Measurements from ENCODE around the gene BMPR1B. TPM values are rescaled to one million over a fixed set of nuclear protein-coding genes. Genes with fewer than 3 reads are reported as not detected.

Gene BMPR1B
- total RNA-seq, 4 donors from 2014 or later: 10.5 to 40.9 (median 20.3) TPM

DNA sequence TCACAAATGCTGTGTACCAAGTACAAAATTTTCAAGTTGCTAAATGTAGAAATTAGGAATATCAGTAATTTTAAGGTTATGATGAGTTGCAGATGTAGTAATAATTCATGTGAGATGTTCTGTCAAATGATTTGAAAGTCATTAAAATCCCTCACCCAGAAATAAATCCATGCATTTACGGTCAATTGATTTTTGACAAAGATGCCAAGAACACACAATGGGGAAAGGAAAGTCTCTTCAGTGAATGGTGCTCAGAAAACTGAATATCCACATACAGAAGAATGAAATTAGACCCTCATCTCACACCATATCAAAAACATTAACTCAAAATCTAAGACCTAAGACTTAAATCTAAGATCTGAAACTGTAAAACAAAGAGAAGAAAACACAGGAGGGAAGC, 12.9 kb upstream of the BMPR1B start:
- Histone ChIP-seq H3K4me1 (no peaks in the 10 kb centered on the region), H3K9me3 (no peaks in the 10 kb centered on the region), H3K27ac (no peak overlapping the region), H3K27me3 (no peaks in the 10 kb centered on the region), H3K4me3 (no peak overlapping the region), H3K36me3 (no peaks in the 10 kb centered on the region)
- TF ChIP-seq POLR2AphosphoS5 (IDR thresholded peaks at IDR 0.05) (no peak), EP300 (IDR thresholded peaks at IDR 0.05) (no peak)
- no peak for ATAC-seq
- 77 to 92% methylated on average over 1 of the region's 1 CpG for WGBS, 2 donors (ENCODE audit: low coverage in 1 of 2)

- Histone ChIP-seq H3K4me3 (no peak overlapping the region), H3K4me1 (no peaks in the 10 kb centered on the region), H3K36me3 (no peaks in the 10 kb centered on the region), H3K9me3 (no peaks in the 10 kb centered on the region), H3K27me3 (no peaks in the 10 kb centered on the region), H3K27ac (no peak overlapping the region)
- no peak for ATAC-seq
- 89 to 93% methylated on average over 2 to 3 of the region's 3 CpGs for WGBS, 2 donors (ENCODE audit: low coverage in 1 of 2)
- TF ChIP-seq POLR2AphosphoS5 (IDR thresholded peaks at IDR 0.05) (no peak), POLR2A (IDR thresholded peaks at IDR 0.05) (no peak), CTCF (IDR thresholded peaks at IDR 0.05) (no peak), EP300 (IDR thresholded peaks at IDR 0.05) (no peak)
These were observed 11.0 kb upstream of the BMPR1B start for GRCh38 chr4:94746746-94747145.

- no peak for TF ChIP-seq POLR2AphosphoS5 (IDR thresholded peaks at IDR 0.05)
- TF ChIP-seq POLR2A (IDR thresholded peaks at IDR 0.05): no peak
- TF ChIP-seq CTCF (IDR thresholded peaks at IDR 0.05): no peak
- no peak for TF ChIP-seq EP300 (IDR thresholded peaks at IDR 0.05)
- H3K9me3 ChIP-seq: no peaks in the 10 kb centered on the region
- peak overlapping the region; percentile 52 to 74 for H3K4me3 ChIP-seq
- no peaks in the 10 kb centered on the region for H3K27me3 ChIP-seq
- peak; percentile 74 for ATAC-seq
- H3K36me3 ChIP-seq: no peaks in the 10 kb centered on the region
- H3K4me1 ChIP-seq: peaks cover 0 to 60% (median 0%) of the 10 kb centered on the region in 3 donors
- peak overlapping the region; percentile 51 to 94 (median 90) for H3K27ac ChIP-seq
- WGBS, 2 donors (ENCODE audit: low coverage in 1 of 2): 0 to 4% methylated on average over 4 to 6 of the region's 69 CpGs
These were observed 465 bp downstream of the BMPR1B start for GRCh38 chr4:94758141-94758699.

DNA sequence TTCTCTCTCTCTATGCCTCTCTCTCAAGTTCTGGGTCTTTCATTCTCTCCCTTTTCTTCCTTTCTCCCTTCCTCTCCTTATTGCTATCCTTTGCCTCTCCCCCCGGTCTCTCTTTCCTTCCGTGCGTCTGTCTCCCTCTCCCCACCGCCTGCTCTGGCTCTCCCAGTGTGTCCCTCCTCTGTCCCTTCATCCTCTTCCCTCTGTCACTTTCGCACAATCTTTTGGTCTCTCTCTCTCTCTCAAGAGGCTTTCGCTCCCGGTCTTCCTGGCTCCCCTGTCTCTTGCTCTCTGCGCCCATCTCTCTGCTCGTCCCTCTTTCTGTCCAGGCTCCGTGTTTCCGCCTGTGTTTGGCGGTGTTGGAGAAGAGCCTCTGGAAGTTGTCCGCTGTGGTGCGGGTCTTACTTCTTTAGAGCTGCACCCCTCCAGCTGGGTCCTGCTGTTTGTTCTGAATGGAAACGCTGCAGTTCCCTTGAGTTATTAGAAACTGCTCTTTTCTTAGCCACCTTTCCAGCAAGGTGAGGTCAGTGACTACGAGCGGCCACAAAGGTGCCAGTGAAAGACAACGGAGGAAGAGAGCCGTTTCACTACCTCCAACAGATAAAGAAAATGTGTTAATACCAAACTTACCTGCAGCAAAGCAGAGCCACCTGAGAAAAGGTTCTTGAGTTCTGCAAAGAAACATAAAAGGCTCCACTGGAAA, 1.1 kb downstream of the BMPR1B start:
- Histone ChIP-seq H3K27ac (peak overlapping the region; percentile 51 to 94 (median 90)), H3K27me3 (no peaks in the 10 kb centered on the region), H3K4me3 (peak overlapping the region; percentile 52 to 74), H3K9me3 (no peaks in the 10 kb centered on the region), H3K36me3 (no peaks in the 10 kb centered on the region), H3K4me1 (peaks cover 0 to 67% (median 0%) of the 10 kb centered on the region in 3 donors)
- TF ChIP-seq CTCF (IDR thresholded peaks at IDR 0.05): no peak
- TF ChIP-seq POLR2A (IDR thresholded peaks at IDR 0.05): no peak
- TF ChIP-seq EP300 (IDR thresholded peaks at IDR 0.05): no peak
- no peak for TF ChIP-seq POLR2AphosphoS5 (IDR thresholded peaks at IDR 0.05)
- WGBS, 2 donors (ENCODE audit: low coverage in 1 of 2): 6 to 24% methylated on average over 14 to 17 of the region's 19 CpGs
- ATAC-seq: no peak

GRCh38 chr4:94759767-94760211, 2.0 kb downstream of the BMPR1B start:
- ATAC-seq: no peak
- Histone ChIP-seq H3K4me3 (peak overlapping the region; percentile 52 to 74), H3K36me3 (no peaks in the 10 kb centered on the region), H3K27me3 (no peaks in the 10 kb centered on the region), H3K27ac (peak overlapping the region; percentile 34 to 94 (median 74)), H3K4me1 (peaks cover 0 to 71% (median 0%) of the 10 kb centered on the region in 3 donors), H3K9me3 (no peaks in the 10 kb centered on the region)
- no peak for TF ChIP-seq EP300 (IDR thresholded peaks at IDR 0.05)
- TF ChIP-seq CTCF (IDR thresholded peaks at IDR 0.05): no peak
- TF ChIP-seq POLR2A (IDR thresholded peaks at IDR 0.05): no peak
- TF ChIP-seq POLR2AphosphoS5 (IDR thresholded peaks at IDR 0.05): no peak
- WGBS, 2 donors (ENCODE audit: low coverage in 1 of 2): 42 to 62% methylated on average over 1 of the region's 1 CpG

All from gastroesophageal sphincter (tissue), 4 donors.